Hepatocyte (in vitro differentiated cells): ENCODE measurements around the gene CLDN2.

Experiments used
- CTCF ChIP-seq: fragments of 200-600 bp; sonication (generic); IDR thresholded peaks from 2 replicates; pipeline ENCODE4 v1.5.1; 2016; ENCODE audit warnings: antibody characterized with exemption, mild to moderate bottlenecking; ENCODE audit not compliant: poor library complexity
- EZH2phosphoT487 ChIP-seq: fragments of 200-600 bp; sonication (generic); IDR thresholded peaks from one replicate; pipeline ENCODE4 v1.6.1; 2018; ENCODE audit warnings: antibody characterized with exemption, mild to moderate bottlenecking, low read depth, moderate library complexity; ENCODE audit not compliant: unreplicated experiment, severe bottlenecking

- TF ChIP-seq CTCF: peak; percentile 48
- no peak for TF ChIP-seq EZH2phosphoT487
These were observed 32.8 kb downstream of the CLDN2 start for GRCh38 chrX:106952988-106953387.
